DND-41 (cell line): Measurements from ENCODE around the gene CDC42SE1.

ENCODE experiments used
- ATAC-seq: fragments of 200-7000 bp; cut with Tn5 transposase; 3 replicates; pipeline ENCODE4 v1.9.1; 2021; ENCODE audit warnings: low read depth; ENCODE audit not compliant: insufficient read depth
- DNase-seq: peaks from one replicate; pipeline ENCODE4 v3.0.0-alpha.2; 2020
- H2AFZ ChIP-seq: 2 replicates; pipeline ENCODE4 v1.6.0; 2012; ENCODE audit warnings: low read depth, low read length
- H3K27ac ChIP-seq: 2 replicates; pipeline ENCODE4 v1.5.1; 2012; ENCODE audit warnings: low read length, inconsistent platforms
- H3K27me3 ChIP-seq: fragments of 200-600 bp; sonication (generic); 2 replicates; pipeline ENCODE4 v1.6.0; 2012; ENCODE audit warnings: low read length, mild to moderate bottlenecking, inconsistent platforms; ENCODE audit not compliant: insufficient read depth, poor library complexity
- H3K36me3 ChIP-seq: 2 replicates; pipeline ENCODE4 v1.5.1; 2012; ENCODE audit warnings: low read length, inconsistent platforms; ENCODE audit not compliant: insufficient read depth
- H3K4me1 ChIP-seq: 2 replicates; pipeline ENCODE4 v1.5.1; 2012; ENCODE audit warnings: mild to moderate bottlenecking, low read length; ENCODE audit not compliant: insufficient read depth
- H3K4me2 ChIP-seq: 2 replicates; pipeline ENCODE4 v1.6.0; 2012; ENCODE audit warnings: mild to moderate bottlenecking, moderate library complexity, low read length, inconsistent platforms; ENCODE audit not compliant: insufficient read depth
- H3K4me3 ChIP-seq, 2 experiments: fragments of 200-600 bp in 1 of 2; shearing (Covaris generic) in 1 of 2; 2 replicates each; pipeline ENCODE4 v1.5.1; 2012 to 2016; ENCODE audit warnings: inconsistent platforms in 2 of 2, low read length in 2 of 2, mild to moderate bottlenecking in 2 of 2, low read depth in 1 of 2, moderate library complexity in 1 of 2
- H3K79me2 ChIP-seq: 2 replicates; pipeline ENCODE4 v1.6.0; 2012; ENCODE audit warnings: low read length, inconsistent platforms; ENCODE audit not compliant: insufficient read depth
- H3K9ac ChIP-seq: 2 replicates; pipeline ENCODE4 v1.6.0; 2012; ENCODE audit warnings: low read depth, mild to moderate bottlenecking, inconsistent platforms, low read length, moderate library complexity
- H3K9me3 ChIP-seq: 2 replicates; pipeline ENCODE4 v1.5.1; 2012; ENCODE audit warnings: low read length, moderate library complexity, mild to moderate bottlenecking, inconsistent platforms; ENCODE audit not compliant: insufficient read depth, severe bottlenecking
- H4K20me1 ChIP-seq: 2 replicates; pipeline ENCODE4 v1.6.0; 2012; ENCODE audit warnings: low read length; ENCODE audit not compliant: insufficient read depth
- CTCF ChIP-seq: IDR thresholded peaks from 2 replicates; pipeline ENCODE4 v1.5.1; 2012; ENCODE audit warnings: borderline replicate concordance, low read length, moderate library complexity, mild to moderate bottlenecking; ENCODE audit not compliant: poor library complexity, severe bottlenecking; ENCODE audit errors: extremely low read depth
- EZH2 ChIP-seq: IDR thresholded peaks from 3 replicates; pipeline ENCODE4 v1.6.1; 2012; ENCODE audit warnings: borderline replicate concordance, low read depth, mild to moderate bottlenecking, moderate library complexity, low read length, inconsistent platforms; ENCODE audit not compliant: severe bottlenecking

The CDC42SE1 gene

GRCh38 chr1:151060657-151061421, 1.4 kb upstream of the CDC42SE1 start:
- peak overlapping the region; percentile 93 for H2AFZ ChIP-seq
- peaks cover 39% of the 10 kb centered on the region for H3K36me3 ChIP-seq
- H3K27ac ChIP-seq = peak overlapping the region; percentile 94
- H3K4me2 ChIP-seq = peak overlapping the region; percentile 79
- DNase-seq (peak; percentile 62), ATAC-seq (peak; percentile 21)
- no peak for TF ChIP-seq EZH2
- TF ChIP-seq CTCF = peak; percentile 21
- peak overlapping the region; percentile 57 to 92 for H3K4me3 ChIP-seq
- peaks cover 83% of the 10 kb centered on the region for H3K4me1 ChIP-seq
- peaks cover 19% of the 10 kb centered on the region for H4K20me1 ChIP-seq
- H3K79me2 ChIP-seq = peaks cover 99% of the 10 kb centered on the region
- H3K27me3 ChIP-seq = no peaks in the 10 kb centered on the region
- H3K9me3 ChIP-seq = no peaks in the 10 kb centered on the region
- H3K9ac ChIP-seq = peak overlapping the region; percentile 89

DNA sequence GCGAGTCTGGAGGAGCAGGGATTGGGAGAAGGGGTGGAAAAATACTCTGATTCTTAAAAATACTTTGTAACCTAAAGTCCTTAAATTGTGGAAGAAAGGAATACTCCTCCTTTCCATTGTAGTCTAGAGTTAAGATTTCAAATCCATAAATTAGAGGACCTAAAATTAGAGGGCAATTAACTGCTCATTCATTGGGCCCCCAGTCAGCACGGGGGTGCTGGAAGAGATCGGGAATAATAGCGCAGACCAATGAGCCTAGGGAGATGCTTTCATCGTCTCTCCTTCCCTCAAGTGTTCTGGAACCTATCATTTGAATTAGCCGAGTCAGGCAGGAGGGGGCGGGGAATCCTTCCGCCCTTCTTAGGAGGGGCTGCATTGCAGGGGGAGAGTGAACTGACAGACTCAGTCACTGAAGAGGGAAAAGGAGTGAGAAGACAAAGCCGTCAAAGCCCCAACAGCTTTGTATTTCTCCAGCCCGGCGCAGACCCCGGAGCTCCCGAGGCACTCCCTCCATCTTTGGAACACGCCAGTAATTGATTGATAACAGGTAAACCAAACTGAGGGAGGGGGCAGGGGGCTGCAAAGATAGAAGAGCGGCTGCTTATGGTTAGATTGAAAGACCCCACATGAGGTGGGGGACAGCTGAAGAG, 710 bp upstream of the CDC42SE1 start, which contains the start of gene MLLT11:
Gene MLLT11 (plus strand): TSS at position 391 of the 650 bp plus-strand sequence. CDS start 6,828 bp downstream, outside the sequence.
- TF ChIP-seq EZH2 (no peak), CTCF (no peak)
- DNase-seq = peak; percentile 91
- peak within 1 kb of the TSS; percentile 89 for H3K9ac ChIP-seq
- peaks cover 26% of the 10 kb centered on the region for H4K20me1 ChIP-seq
- H3K79me2 ChIP-seq = peaks cover 96% of the 10 kb centered on the region
- H3K36me3 ChIP-seq = peaks cover 40% of the 10 kb centered on the region
- peak within 1 kb of the TSS; percentile 94 for H3K27ac ChIP-seq
- no peaks in the 10 kb centered on the region for H3K9me3 ChIP-seq
- ATAC-seq = peak; percentile 66
- H3K27me3 ChIP-seq = no peaks in the 10 kb centered on the region
- peak within 1 kb of the TSS; percentile 93 for H2AFZ ChIP-seq
- H3K4me1 ChIP-seq = peaks cover 78% of the 10 kb centered on the region
- peak within 1 kb of the TSS; percentile 57 to 92 for H3K4me3 ChIP-seq
- H3K4me2 ChIP-seq = peak within 1 kb of the TSS; percentile 79

- peaks cover 81% of the 10 kb centered on the region for H3K79me2 ChIP-seq
- H3K9me3 ChIP-seq = no peaks in the 10 kb centered on the region
- no peak for TF ChIP-seq EZH2
- no peak for TF ChIP-seq CTCF
- H3K9ac ChIP-seq = peak overlapping the region; percentile 89
- H2AFZ ChIP-seq = peak overlapping the region; percentile 93; the same call in 1 of the 2 replicates
- H3K4me1 ChIP-seq = peaks cover 64% of the 10 kb centered on the region
- peak overlapping the region; percentile 57 to 92; a peak in 3 of 4 replicates for H3K4me3 ChIP-seq
- DNase-seq (peak; percentile 15), ATAC-seq (no peak)
- H3K27ac ChIP-seq = peak overlapping the region; percentile 94
- peak overlapping the region; percentile 79 for H3K4me2 ChIP-seq
- peaks cover 47% of the 10 kb centered on the region for H3K36me3 ChIP-seq
- peaks cover 25% of the 10 kb centered on the region for H4K20me1 ChIP-seq
- H3K27me3 ChIP-seq = no peaks in the 10 kb centered on the region
These were observed 730 bp downstream of the CDC42SE1 start for GRCh38 chr1:151058692-151059091.
